ENCODE measurements around the gene WSB1. TPM values are rescaled to one million over a fixed set of nuclear protein-coding genes. Genes with fewer than 3 reads are reported as not detected.

The WSB1 gene
- polyA plus RNA-seq, 1 of the 3 experiments (the other 2 are of a cell fraction): 261 TPM

- CTCF ChIA-PET: interaction anchor here (1.5 to 3.1 kb wide), 4 partner anchors 14 to 284 kb away, joined by 4 to 10 read pairs (median 5); no protein-coding TSS in a partner anchor
Measured at GRCh38 chr17:27318228-27318627, 24.3 kb downstream of the WSB1 start.

DNA sequence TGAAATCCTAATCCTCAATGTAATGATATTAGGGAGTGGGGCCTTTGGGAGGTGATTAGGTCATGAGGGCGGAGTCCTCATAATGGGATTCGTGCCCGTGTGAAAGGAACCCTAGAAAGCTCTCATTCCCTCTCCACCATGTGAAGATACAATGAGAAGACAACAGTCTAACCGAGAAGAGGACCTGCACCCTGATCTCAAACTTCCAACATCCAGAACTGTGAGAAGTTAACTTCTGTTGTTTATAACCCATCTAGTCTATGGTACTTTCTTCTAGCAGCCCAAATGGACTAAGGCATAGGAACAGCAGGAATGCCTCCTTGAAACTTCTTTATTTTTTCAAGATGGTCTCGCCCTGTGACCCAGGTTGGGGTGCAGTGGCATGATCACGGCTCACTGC lies 24.7 kb downstream of the WSB1 start:
- Histone ChIP-seq H3K27me3 (ENCODE audit: insufficient read depth) (no peaks in the 10 kb centered on the region), H3K36me3 (replicated peaks in 1 of 2; ENCODE audit: control insufficient read depth in 1 of 2, insufficient read depth in 2 of 2, low read length in 1 of 2) (peaks cover 27 to 31% of the 10 kb centered on the region in 2 experiments), H3K4me1 (ENCODE audit: control insufficient read depth in 1 of 2, insufficient read depth in 2 of 2, low read depth in 1 of 2, low read length in 1 of 2) (peaks cover 0 to 14% of the 10 kb centered on the region in 2 experiments; a peak in 1 of 4 replicates), H3K4me3 (ENCODE audit: low read depth in 2 of 2, low read length in 1 of 2) (no peak overlapping the region), H3K4me2 (no peak overlapping the region), H3K9ac (no peak overlapping the region), H2AFZ (ENCODE audit: low read depth) (no peak overlapping the region), H3K27ac (ENCODE audit: low read depth in 2 of 2, low read length in 1 of 2) (no peak overlapping the region), H3K79me2 (ENCODE audit: insufficient read depth) (0 out of 2 replicates have a peak, but pooled peaks cover 3% of the 10 kb centered on the region), H3K9me3 (no peaks in the 10 kb centered on the region), H4K20me1 (ENCODE audit: insufficient read depth) (no peaks in the 10 kb centered on the region), H3K9me2 (no peaks in the 10 kb centered on the region), H3F3A (replicated peaks; ENCODE audit: insufficient read depth) (no peaks in the 10 kb centered on the region)
- ChIA-PET POLR2A (no interaction called here), CTCF (interaction anchor here (0.8 to 3.1 kb wide), 6 partner anchors 8 to 283 kb away, joined by 3 to 10 read pairs (median 4); no protein-coding TSS in a partner anchor)
- TF ChIP-seq CTCF (IDR thresholded peaks at IDR 0.05) (no peak), MXI1 (IDR thresholded peaks at IDR 0.05; ENCODE audit: low read depth, low read length) (no peak), RAD21 (IDR thresholded peaks at IDR 0.05; ENCODE audit: low read length) (no peak), FOSL2 (IDR thresholded peaks at IDR 0.05; ENCODE audit: borderline replicate concordance, low read depth) (no peak), TAF1 (IDR thresholded peaks at IDR 0.05; ENCODE audit: borderline replicate concordance, low read depth, low read length) (no peak), TEAD4 (IDR thresholded peaks at IDR 0.05; ENCODE audit: borderline replicate concordance, insufficient read depth) (no peak), GABPA (IDR thresholded peaks at IDR 0.05; ENCODE audit: low read depth) (no peak), FOXJ3 (CRISPR knock-in tag; IDR thresholded peaks at IDR 0.05) (no peak), SMC3 (IDR thresholded peaks at IDR 0.05; ENCODE audit: low read depth, low read length) (no peak), RXRA (IDR thresholded peaks at IDR 0.05; ENCODE audit: borderline replicate concordance, low read depth) (no peak)
- TF ChIP-seq, protein P1, sequence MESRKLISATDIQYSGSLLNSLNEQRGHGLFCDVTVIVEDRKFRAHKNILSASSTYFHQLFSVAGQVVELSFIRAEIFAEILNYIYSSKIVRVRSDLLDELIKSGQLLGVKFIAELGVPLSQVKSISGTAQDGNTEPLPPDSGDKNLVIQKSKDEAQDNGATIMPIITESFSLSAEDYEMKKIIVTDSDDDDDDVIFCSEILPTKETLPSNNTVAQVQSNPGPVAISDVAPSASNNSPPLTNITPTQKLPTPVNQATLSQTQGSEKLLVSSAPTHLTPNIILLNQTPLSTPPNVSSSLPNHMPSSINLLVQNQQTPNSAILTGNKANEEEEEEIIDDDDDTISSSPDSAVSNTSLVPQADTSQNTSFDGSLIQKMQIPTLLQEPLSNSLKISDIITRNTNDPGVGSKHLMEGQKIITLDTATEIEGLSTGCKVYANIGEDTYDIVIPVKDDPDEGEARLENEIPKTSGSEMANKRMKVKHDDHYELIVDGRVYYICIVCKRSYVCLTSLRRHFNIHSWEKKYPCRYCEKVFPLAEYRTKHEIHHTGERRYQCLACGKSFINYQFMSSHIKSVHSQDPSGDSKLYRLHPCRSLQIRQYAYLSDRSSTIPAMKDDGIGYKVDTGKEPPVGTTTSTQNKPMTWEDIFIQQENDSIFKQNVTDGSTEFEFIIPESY (IDR thresholded peaks at IDR 0.05; ENCODE audit: borderline replicate concordance, low read depth): no peak
- TF ChIP-seq, protein P2, sequence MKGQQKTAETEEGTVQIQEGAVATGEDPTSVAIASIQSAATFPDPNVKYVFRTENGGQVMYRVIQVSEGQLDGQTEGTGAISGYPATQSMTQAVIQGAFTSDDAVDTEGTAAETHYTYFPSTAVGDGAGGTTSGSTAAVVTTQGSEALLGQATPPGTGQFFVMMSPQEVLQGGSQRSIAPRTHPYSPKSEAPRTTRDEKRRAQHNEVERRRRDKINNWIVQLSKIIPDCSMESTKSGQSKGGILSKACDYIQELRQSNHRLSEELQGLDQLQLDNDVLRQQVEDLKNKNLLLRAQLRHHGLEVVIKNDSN (IDR thresholded peaks at IDR 0.05; ENCODE audit: borderline replicate concordance, low read depth): no peak
- WGBS (ENCODE audit: low lambda C conversion rate): 99% methylated on average over 6 of the region's 6 CpGs
- no peak for DNase-seq

More at GRCh38 chr17:27318228-27318627, 24.3 kb downstream of the WSB1 start:
- no peak for TF ChIP-seq FOXJ3 (CRISPR knock-in tag; IDR thresholded peaks at IDR 0.05)
- TF ChIP-seq, protein P2 (IDR thresholded peaks at IDR 0.05; ENCODE audit: borderline replicate concordance, low read depth): no peak
- TF ChIP-seq YY1 (IDR thresholded peaks at IDR 0.05; ENCODE audit: low read depth): no peak
- TF ChIP-seq PBX3 (IDR thresholded peaks at IDR 0.05): no peak
- no peak for TF ChIP-seq MAX (IDR thresholded peaks at IDR 0.05; ENCODE audit: low read depth)
- peak; percentile 29 for TF ChIP-seq NFIC (IDR thresholded peaks at IDR 0.05; ENCODE audit: borderline replicate concordance)
- no peak for TF ChIP-seq TCF12 (IDR thresholded peaks at IDR 0.05)
- TF ChIP-seq GABPA (IDR thresholded peaks at IDR 0.05; ENCODE audit: low read depth): no peak
- Histone ChIP-seq H3K36me3 (replicated peaks in 1 of 2; ENCODE audit: control insufficient read depth in 1 of 2, insufficient read depth in 2 of 2, low read length in 1 of 2) (peaks cover 32 to 35% of the 10 kb centered on the region in 2 experiments), H3K27me3 (ENCODE audit: insufficient read depth) (no peaks in the 10 kb centered on the region), H3K9me3 (no peaks in the 10 kb centered on the region), H2AFZ (ENCODE audit: low read depth) (no peak overlapping the region), H3K4me3 (ENCODE audit: low read depth in 2 of 2, low read length in 1 of 2) (no peak overlapping the region), H3K27ac (ENCODE audit: low read depth in 2 of 2, low read length in 1 of 2) (no peak overlapping the region), H3K9ac (no peak overlapping the region), H3K4me2 (no peak overlapping the region), H3K79me2 (ENCODE audit: insufficient read depth) (0 out of 2 replicates have a peak, but pooled peaks cover 3% of the 10 kb centered on the region), H3K9me2 (no peaks in the 10 kb centered on the region), H4K20me1 (ENCODE audit: insufficient read depth) (no peaks in the 10 kb centered on the region), H3K4me1 (ENCODE audit: control insufficient read depth in 1 of 2, insufficient read depth in 2 of 2, low read depth in 1 of 2, low read length in 1 of 2) (peaks cover 0 to 13% of the 10 kb centered on the region in 2 experiments; a peak in 1 of 4 replicates), H3F3A (replicated peaks; ENCODE audit: insufficient read depth) (no peaks in the 10 kb centered on the region)
- no peak for DNase-seq
- POLR2A ChIA-PET: no interaction called here
- WGBS (ENCODE audit: low lambda C conversion rate): 91% methylated on average over 4 of the region's 4 CpGs
